HG02981 (cell line): ENCODE data around the gene CGN.

Experiments
- ATAC-seq: cut with Tn5 transposase; IDR thresholded peaks from one replicate; pipeline ENCODE4 v1.9.1; 2021; ENCODE audit warnings: mild to moderate bottlenecking, moderate library complexity; ENCODE audit not compliant: unreplicated experiment

The CGN gene

DNA sequence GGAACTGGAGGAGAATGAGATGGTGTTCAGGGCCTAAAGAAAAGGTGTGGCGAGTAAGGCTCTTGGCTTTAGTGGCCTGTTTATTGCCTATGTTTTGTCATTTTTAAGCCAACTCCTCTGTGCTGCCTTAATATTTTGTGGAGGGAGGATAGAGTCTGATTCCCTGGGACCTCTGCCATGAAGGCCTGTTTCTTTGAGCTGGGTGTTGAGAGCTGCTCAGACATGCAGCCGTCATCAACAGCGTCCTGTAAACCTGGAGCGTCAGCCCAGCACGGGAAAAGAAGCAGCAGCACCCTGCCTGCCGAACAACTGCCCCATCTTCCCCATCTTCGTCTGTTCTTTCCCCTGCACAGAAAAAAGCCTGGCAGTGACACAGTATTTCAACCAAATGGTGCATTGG lies 73.6 kb downstream of the CGN start:
- no peak for ATAC-seq

DNA sequence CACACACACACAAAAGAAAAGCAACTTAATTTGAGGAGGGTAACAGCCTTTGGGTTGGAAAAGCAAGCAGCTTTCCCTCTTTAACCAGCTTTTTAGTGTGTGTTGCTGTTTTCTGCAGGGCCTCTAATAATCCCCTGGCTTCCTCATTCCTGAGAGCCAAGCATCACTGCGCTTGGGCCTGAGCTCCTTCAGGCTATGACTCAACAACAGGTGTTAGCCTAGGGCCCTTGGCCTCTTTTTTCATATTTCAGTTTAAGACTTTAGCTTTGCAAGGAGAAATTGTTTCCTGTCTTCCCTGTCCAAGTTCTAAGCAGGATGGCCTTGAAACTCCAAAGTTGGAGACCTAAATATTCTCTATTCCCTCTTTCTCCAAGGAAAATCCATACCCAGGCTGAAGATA lies 74.4 kb downstream of the CGN start:
- no peak for ATAC-seq
